HTERT RPE-1 (cell line): Measurements from ENCODE around the gene CTNNBL1.
"Not testable (repeated sequence)": the region's sequence is repeated elsewhere in the genome, so short reads cannot be mapped to it uniquely, and the experiment has no call there.

Experiments used
- in situ Hi-C: fragments of 300-500 bp; cut with MboI; formaldehyde crosslinking; loops from 4 replicates; pipeline ENCODE4 v1.14.3; 2020; ENCODE audit warnings: low sequenced_read_pairs

CTNNBL1 gene

DNA sequence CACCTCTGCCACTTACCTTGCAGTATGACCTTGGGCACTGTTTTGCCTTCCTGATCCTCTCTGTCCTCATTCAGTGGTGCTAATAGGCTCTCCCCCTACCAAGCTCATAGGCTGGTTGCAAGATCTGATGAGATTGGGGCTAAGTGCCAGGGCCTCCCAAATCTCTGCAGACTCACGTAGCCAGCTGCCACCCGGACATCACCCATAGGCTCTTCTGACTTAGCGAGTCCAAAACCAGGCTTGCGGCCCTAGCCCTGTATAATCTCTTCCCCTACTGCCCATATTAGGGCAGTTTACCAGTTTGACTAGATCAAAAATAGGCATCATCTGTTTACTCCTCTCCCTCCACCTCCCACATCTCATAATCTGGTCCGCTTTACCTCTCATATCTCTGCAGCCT lies 154.9 kb downstream of the CTNNBL1 start:
- in situ Hi-C loops: no loop called here

DNA sequence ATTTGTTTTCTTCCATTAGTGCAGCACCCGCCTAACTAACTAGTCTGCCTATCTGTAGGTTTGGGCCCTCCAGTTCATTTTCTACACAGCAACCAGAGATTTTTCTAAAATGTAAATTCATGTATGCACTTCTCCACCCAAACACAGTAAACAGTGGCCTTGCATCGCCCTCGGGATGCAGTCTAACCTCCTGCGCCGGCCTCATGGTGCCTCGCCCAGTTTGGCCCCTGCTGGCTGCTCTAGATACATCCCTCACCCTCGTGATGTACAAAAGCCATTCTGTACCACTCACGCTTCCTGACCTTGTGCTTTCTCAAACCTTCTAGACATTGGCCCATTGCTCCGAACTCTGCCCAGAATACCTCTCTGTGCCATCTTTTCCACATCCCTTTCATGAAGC lies 155.3 kb downstream of the CTNNBL1 start:
- in situ Hi-C loops: no loop called here

DNA sequence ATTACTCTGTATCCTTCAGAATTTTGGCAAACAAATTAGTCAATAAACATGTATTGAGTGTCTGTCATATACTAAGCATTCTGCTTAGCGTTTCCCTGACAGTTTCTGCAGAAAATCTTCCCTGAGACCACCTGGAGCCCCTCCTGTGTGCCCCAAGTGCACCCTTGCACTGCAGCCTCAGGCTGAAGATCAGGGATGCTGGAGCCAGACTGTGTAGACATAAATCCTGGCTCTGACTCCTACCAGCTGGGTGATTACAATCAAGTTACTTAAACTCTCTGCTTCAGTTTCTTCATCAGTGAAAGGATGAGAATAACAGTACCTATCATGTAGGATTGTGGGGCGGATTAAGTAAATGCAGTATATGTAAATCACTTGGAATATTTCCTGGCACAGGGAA lies 155.7 kb downstream of the CTNNBL1 start:
- in situ Hi-C loops: no loop called here

DNA sequence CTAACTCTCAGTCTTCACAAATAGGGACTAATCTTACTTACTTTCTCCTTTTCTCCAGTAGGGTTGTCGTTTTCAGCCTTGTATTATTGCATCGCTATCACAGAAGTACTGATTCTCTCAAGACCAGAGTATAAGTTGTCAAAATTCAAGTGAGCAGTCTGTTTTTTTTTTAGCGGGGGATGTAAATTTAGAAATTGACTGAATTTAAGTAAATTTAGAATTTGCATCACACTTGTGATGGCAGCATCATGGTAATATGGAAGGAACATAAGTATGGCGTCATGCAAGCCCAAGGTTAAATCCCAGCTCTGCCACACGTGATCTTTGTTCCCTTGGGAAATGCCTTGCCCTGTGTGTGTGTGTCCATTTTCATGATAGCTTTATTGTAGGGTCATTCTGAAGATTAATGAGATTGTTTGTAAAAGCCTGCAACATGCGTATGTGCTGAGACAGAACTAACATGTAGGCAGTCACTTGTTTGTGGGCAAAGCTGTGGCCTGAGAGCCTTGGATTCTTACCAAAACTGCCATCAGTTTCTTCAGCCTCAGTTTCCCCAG lies 156.3 kb downstream of the CTNNBL1 start:
- in situ Hi-C loops: no loop called here

DNA sequence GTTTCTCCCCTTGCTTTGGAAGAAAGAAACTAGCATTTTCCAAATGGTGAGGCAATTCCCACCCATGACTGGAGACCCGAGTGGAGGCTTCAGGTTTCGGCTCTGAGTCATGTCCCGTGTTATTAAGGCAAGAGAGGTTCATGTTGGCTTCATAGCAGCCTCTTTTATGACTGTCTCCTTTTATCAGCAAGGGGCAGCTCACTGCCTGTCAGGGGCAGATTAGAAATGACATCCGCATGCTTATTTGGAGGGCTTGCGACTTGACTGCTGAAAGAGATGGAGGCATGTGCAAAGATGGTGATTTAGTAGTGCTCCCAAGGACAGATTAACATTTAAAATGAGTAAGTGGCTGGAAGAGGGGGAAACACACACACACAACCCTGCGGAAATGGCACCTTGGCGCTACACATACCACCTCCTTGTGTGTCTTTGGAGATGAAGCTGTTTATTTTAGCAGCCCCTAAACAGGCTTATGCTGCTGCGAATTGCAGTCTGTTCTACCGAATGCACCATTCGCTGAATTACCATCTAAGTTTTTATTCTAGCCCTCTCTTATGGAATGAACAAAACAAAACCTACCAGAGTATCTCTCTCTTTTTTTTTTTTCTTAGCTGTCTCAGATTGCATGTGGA lies 157.0 kb downstream of the CTNNBL1 start:
- in situ Hi-C loops: no loop called here

DNA sequence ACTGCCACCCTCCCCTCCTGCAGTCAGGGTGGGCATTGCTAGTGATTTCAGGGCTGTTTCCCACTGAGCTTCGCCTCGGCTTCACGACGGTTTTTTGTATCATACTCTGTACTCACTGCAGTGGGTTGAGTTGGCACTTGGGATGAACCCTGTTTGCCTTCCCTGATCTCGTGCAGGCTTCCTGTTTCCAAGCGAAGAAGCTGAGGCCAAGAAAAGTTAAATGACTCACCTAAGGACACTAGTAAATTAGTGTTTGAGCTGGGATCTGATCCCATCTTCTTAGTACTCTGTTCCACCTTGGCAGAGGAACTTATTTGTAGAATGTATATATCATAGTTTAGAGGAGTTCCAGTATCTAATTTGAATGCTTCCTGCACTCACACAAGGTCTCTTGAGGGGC lies 158.8 kb downstream of the CTNNBL1 start:
- in situ Hi-C loops: no loop called here

DNA sequence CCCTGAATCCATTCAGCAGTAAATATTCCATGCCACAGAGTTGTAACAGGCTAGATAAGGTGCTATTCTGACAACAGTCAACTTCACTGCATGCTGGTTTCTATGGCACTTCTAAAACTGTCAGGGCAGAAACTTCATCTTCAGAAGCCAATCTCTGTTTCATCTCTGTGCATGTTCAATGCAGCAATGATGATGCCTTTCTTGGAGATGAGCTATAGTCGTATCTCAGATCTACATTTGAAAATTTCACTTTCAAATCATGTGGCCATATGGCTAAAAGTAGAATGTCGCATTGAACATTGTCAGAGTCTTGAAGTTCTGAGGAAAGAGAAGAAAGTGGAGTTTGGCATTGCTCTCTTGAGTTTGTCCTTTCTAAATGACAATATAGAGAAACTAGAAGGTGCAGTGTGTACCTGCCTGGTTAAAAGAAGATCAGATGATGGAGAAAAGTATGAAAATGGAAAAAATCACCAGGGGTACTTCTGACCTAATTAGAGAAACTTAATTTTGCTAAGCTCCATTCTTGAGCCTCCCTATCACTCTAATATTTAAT lies 160.1 kb downstream of the CTNNBL1 start:
- in situ Hi-C loops: no loop called here

DNA sequence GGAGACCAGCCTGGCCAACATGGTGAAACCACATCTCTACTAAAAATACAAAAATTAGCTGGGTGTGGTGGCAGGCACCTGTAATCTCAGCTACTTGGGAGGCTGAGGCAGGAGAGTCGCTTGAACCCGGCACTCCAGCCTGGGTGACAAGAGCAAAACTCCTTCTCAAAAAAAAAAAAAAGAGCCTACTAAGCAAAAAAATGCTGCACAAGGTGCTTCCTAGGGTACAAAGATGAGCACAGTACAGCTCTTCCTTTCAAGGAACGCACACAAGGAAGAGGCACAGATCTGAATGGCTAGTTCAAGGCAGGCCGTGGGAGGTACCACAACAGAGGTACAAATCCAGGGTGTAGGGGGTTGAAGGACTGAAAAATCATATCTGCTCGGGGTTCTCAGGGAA lies 162.2 kb downstream of the CTNNBL1 start:
- in situ Hi-C loops: not testable (repeated sequence)

DNA sequence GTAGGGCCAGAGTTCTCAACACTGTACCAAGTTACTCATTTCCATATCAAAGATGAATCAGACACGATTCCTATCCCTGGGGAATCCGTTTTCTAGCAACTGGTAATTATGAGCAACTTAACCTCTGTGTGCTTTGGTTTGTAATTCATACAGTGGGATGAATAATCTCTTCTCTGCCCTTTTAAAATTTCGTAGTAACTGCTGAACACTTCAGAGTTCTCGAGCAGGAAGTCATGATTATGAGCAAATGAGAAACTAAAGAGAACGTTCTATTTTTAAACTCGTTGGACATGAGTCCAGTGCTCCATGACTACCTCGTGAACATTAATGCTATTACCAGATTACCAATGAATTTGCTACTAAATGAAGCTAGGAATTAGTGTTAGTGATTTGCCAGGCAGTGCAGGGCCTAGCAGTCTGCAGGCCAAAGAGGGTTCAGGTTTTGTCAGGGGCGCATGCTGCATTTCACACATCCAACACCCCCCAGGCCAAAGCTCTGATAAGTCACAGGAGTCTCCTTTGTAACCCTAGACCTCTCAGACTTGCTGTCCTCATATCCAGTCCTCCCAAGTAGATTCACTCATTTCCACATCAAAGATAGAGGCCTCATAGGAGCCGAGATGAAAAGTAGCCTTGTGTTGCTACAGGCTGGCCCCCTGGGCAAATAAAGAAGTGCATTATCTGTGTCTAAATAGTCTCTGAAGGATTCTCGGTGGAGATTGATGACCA lies 163.3 kb downstream of the CTNNBL1 start:
- in situ Hi-C loops: no loop called here

DNA sequence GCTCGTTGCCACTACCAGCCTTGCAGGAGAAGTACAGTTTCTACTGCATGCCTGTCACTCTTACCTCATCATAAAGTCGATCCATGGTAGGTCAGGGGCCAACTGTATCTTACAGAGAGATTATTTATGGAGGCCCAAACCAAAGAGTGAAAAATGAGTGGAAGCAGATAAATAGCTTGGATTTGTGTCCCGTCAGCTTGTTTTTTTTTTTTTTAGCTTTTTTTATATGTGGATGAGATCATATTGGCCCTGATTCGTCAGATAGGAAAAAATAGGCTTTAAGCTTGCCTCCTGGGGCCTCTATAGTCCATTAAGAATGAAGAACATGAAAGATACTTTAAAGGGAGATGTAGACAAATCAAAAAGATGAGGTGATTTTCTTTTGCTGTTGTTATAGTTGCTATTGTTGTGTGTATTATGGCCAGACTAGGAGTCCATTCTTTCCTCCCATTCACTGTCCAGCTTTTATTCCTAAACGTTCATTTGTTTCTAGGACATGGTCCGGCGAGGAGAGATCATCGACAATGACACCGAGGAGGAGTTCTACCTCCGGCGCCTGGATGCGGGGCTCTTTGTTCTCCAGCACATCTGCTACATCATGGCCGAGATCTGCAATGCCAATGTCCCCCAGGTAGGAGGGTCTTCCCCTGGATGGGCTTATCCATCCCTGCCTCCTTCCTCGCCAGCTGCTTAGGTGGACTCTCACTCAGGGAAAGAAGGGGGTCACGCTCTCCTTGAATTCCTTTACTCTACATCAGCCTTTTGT lies 165.8 kb downstream of the CTNNBL1 start:
- in situ Hi-C loops: no loop called here

DNA sequence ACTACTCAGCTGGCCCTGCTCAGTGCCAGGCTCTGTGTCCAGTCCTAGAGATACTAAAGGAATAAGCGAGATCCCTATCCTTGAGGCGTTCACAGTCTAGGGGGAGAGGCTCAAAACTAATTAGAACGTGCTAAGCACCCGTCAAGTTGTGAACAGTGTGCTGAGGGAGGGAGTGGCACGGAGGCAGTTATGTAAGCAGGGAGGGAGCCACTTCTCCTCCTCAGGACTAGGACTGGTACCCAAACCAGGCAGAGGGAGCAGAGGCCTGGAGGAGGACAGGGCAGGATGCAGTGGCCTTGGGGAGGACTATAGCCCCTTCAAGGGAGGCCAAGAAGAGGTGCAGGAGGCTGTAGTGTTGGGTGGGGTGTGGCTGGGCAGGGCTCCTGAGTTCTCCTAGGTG lies 169.5 kb downstream of the CTNNBL1 start:
- in situ Hi-C loops: no loop called here

DNA sequence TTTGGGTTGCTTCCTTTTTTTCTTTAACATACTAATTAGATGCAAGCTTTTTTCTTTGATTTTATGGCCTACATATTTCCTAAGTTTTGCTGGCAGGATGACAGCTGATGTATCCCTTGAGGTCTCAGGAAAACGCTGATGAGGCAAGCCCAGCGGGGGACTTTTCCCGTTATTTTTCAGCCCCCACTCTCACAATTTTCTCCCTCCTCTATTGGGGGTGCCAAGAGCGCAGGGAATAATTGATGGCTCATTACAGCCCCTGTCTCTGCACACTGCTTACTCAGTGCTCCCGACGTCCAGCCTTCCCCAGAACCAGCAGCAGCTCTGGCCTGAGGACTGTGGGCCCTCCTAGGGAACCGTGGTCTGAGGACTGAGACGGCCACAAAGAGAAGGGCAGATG lies 170.5 kb downstream of the CTNNBL1 start:
- in situ Hi-C loops: no loop called here

DNA sequence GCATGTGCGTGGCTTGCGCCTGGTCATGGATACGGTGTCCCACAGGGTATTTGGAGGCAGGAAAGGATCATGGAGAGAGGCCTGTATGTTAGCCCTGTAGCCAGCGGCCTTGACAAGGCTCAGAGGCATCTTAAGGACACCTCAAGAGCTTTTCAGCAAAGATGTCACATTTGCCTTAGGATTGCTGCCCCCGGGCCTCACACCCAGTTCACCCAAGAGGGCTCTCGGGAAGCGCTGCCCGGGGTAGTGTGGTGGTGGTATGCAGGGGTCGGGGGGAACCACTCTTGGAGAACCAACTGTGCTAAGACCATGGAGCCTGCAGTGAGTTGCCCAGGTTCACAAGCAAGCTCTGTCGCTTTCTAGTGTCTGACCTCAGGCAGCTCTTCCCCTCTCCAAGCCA lies 172.2 kb downstream of the CTNNBL1 start:
- in situ Hi-C loops: no loop called here

DNA sequence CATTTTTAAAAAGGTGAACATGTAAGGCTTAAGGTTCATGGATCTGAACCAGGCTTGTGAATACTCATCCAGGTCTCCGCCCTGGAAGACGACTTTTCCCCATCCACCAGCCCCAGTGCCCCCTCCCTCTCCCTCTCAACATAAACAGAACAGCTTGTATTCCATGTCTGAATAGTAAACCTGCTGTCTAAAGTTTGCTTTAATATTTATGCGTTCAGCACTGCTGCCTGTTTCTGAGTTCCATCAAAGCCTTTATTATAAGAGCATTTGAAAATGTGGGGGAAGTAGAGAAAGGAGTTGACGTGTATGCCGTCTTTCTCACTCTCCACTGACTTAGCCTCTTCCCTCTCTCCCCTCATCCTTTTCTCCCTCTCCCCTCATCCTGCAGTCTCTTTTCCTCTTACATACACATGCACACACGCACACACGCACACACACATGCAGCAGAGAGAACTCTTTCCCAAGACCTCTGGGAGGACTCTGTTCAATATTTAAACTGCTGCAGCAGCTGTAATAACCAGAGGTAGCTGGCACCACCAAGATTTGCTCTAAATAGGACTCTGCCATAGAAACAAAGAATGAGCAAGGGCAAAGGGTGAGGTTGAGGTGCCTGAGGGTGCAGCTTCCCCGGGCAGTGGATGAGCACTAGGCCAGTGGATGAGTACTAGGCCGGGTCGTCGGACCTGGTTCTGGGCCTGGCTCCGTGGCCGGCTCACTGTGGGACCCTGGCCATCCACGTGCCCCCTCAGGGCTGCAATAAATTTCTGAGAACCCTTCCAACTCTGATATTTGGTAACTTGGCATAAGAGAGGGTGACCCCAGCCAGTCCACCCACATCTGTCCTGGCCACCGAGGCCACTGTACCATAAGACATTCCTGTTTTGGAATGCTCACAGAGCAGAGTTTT lies 173.7 kb downstream of the CTNNBL1 start:
- in situ Hi-C loops: no loop called here

DNA sequence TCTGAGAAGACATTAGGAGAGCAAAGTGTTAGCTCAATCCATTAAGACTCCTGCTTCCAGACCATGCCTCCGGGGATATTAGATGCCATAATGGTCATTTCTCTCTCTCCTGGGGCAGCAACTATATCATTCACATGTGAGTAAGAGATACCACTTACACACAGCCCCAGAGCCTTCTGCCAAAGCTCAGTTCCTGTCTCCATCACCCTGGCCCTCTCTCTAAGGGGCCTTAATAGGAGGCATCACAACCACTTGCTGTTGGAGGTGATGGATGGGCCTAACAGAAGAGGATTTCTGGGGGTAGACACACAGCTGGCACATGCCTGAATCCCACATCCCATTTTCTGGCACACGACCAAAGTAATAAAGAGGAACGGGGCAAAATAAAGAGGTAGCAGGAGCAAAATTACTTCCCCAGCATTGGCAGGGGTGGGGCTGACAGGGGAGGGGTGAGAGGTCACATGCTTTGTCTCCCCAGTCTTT lies 175.1 kb downstream of the CTNNBL1 start:
- in situ Hi-C loops: no loop called here

DNA sequence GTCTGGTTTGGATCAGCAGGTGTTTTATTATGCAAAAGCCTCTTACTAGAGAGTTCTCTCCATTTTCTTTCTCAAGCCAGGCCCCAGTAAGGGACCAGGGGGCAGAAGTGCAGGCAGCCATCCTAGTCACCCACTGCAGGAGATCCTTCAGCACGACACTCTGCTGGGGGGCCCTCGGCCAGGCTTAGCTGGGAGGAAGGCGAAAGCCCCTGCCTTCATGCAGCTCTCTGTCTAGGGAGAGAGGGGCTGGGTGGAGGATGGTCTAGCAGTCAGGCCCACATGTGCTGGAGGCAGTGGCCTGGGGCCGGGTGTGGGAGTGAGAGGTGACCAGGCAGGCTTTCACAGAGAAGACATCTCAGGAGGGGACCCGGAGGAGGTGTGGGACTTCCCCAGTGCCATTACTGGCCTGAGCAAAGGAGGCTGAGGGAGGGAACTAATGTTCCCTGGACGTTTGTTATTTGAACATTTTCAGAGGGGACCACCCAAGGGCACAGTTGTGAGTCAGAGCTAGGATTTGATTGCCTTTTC lies 175.6 kb downstream of the CTNNBL1 start:
- in situ Hi-C loops: no loop called here

DNA sequence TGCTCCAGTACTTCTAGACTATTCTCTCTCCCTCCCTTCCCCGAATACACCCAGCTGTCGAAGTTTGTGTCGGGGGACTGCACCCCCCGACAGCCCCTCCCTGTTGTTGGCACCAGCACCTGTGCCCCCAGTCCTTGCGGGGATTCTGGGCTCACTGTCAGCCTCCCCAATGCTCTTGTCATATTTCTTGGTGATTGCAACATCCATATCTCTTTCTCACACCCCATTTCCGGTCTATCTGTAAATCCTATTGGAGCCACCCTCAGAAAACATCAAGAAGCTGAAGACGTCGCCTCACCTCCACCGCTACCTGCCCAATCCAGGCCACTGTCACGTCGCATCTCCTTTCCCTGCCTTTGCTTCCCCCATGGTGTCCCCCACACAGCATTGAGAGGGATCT lies 176.5 kb downstream of the CTNNBL1 start:
- in situ Hi-C loops: no loop called here

DNA sequence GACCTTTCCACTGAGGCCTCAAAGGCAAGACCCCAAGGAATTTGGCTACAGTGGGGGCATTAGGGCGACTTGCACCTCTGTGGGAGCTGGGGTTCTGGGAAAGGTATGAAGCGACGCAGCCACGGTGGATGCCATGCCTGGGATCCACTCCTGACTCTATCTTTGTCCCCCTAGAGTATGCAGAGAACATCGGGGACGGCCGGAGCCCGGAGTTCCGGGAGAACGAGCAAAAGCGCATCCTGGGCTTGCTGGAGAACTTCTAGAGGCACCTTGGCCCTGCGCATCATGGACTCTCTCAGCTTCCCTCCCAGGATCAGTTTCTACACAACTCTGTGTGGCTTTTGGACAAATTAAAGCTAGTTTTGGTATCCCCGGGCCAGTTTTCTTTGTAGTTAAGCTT lies 177.9 kb downstream of the CTNNBL1 start:
- in situ Hi-C loops: no loop called here

DNA sequence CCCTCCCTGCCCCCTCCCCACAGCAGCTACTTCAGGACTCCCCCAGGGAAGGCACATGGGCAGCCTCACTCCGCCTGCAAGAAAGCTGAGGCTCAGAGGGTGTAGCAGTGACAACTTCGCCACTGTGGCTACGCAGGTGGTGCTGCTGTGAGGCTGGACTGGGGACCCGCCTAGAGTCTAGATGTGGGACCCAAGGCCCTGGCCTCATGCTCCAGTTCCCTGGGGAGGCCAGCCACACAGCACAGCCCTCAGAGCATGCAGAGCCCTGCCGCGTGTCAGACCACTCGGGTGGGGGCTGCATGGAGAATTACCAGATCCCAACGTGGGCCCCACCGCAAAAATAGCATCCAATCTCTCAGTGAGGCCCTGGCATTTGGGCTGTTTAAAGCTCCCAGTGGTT lies 178.3 kb downstream of the CTNNBL1 start:
- in situ Hi-C loops: no loop called here

DNA sequence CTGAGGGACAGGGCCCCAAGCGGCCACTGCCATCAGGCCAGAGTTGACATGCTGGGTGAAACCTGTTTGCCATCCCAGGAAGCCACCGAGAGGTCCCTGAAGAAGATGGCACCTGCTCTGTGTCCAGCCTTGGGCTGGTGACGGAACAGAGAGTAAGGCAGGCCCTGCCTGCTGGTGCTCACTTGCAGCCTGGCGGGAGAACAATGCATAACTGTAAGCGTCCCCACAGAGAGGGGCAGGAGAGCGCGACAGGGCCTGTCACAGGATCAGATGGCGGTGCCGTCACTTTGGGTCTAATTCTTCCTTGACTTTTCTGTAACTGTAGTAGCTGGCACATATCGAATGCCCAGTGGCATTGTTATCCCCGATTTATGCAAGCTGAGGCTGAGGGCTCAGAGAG lies 180.1 kb downstream of the CTNNBL1 start:
- in situ Hi-C loops: no loop called here
